Heart left ventricle (tissue), 13 donors: ENCODE data around the gene NOSTRIN.

Source experiments
- CTCF ChIP-seq, 12 donors: fragments of 200-600 bp; sonication (generic) in 4 of 12; IDR thresholded peaks; one replicate each; pipeline versions ENCODE4 v1.5.0 to v1.8.0; 2018 to 2022; ENCODE audit warnings: antibody characterized with exemption in 12 of 12, mild to moderate bottlenecking in 5 of 12
- POLR2A ChIP-seq, 2 donors: fragments of 450-650 bp; IDR thresholded peaks; one replicate each; pipeline ENCODE4 v1.6.1; 2017; ENCODE audit warnings: antibody characterized with exemption in 2 of 2, mild to moderate bottlenecking in 2 of 2, moderate library complexity in 2 of 2
- donor health status: ischemic (EF 13 %, LVEDD 7.1; RV severe dilation, severe dysfunction).
- donor health status: DM: no; HTN: yes; CAD: no.
- donor health status: DM: no; HTN: no; CAD: no.
- donor health status: ischemic (EF 25% LVEDD 6.9; RV normal size, moderate dysfunction).
- donor health status: ischemic (EF 25% LVEDD 5.7; RV mildly dilated, moderate dysfunction).
- donor health status: ischemic (EF 35%, LVEDD 5.7; RV mildly dilated, moderate dysfunction).
- donor health status: nonischemic (EF 11% LVEDD 7.7; RV severe dilation, severe dysfunction).
- donor health status: DM: yes; HTN: yes; CAD: no.
- donor health status: PGD.
- donor health status: ischemic (EF 29% LVEDD 5.4; RV normal size, mild dysfunction).
- donor health status: nonischemic (EF 23%, LVEDD 6.1; RV moderate dilation, normal function).

GRCh38 chr2:168850846-168851245 is 48.4 kb downstream of the NOSTRIN start:
- TF ChIP-seq CTCF (IDR thresholded peaks at IDR 0.05), result no peak
- no peak for TF ChIP-seq POLR2A (IDR thresholded peaks at IDR 0.05)
